DMS 273 treated with DMSO at 0.1 percent for 48 hours (cell line): ENCODE measurements around the gene CIITA.
"Not testable (repeated sequence)": the region's sequence is repeated elsewhere in the genome, so short reads cannot be mapped to it uniquely, and the experiment has no call there.

Experiments used
- DNase-seq: peaks from one replicate; lab custom pipeline; 2025; lab: John Stamatoyannopoulos, UW

Gene CIITA

DNA sequence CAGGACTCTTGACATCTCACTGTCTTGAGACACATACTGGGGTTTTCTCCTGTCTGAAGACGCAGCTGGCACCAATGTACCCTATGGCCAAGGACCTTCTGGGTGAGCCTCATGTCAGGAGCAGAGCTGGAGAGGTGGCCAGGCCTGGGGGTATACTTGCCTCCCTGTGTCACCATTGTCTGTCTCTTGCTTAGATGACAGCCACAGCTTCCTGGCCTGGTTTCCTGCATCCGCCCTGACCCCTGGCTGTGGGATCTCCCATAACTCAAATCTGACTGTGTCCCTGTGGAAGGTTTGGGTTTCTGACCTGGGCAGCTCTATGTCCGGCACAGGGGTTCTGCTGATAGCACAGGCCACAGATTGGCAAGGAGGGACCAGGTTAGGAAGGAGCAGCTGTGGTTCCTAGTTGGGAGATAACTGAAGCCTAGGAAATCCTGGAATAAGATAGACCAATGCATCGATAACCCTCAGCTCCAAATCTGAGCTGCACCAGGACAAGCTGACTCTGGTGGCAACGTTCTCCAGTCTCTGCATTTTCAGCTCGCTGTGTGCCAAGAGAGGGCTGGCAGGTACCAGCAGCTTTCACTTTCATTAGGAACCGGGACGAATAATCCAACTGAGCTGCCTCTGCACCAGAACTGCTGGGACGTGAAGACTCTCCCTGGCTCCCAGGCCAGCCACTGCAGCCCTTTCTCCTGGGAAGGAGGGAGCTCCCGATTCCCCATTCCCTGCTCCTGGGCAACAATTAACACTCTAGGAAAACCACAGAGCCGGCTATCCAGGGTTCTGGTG lies 60.3 kb downstream of the CIITA start:
- no peak for DNase-seq

- DNase-seq: no peak
Measured at GRCh38 chr16:10938321-10938720, 61.3 kb downstream of the CIITA start.

DNA sequence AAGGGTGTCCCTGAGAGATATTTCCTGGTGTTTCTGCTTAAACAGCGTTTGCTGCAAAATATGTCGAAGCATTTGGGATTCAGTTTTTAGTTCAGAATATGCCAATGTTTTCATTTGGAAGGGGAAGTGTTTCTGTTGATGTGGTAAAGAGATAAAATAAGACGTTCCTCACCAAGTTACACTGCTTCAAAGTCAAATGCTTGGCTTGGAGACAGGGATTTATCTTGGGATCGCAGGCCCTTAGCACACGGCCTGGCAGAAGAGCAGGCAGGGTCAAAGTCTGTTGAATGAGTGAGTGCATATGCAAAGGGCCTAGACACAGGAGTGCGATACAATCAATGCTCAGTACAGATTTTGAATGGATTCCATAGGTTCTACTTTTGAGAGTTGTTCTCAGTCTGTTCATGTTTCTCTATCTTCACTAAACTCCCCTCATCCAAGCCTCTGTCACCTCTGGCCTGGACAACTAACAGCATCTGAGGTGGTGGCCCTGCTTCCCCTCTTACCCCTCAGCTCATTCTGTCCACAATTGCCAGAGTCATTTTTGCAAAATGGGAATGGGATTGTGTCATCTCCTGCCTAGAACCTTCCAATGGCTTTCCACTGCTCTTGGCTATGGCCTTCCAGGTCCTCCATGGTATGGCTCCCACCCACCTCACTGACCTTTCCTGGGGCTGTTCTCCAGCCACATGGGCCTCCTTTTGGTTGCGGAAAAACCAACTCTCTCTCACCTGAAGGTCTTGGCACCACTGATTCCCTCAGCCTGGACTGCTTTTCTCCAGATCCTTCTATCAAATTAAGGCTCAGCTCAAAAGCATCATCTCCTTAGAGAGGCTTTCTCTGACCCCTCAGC lies 62.0 kb downstream of the CIITA start:
- no peak for DNase-seq

DNA sequence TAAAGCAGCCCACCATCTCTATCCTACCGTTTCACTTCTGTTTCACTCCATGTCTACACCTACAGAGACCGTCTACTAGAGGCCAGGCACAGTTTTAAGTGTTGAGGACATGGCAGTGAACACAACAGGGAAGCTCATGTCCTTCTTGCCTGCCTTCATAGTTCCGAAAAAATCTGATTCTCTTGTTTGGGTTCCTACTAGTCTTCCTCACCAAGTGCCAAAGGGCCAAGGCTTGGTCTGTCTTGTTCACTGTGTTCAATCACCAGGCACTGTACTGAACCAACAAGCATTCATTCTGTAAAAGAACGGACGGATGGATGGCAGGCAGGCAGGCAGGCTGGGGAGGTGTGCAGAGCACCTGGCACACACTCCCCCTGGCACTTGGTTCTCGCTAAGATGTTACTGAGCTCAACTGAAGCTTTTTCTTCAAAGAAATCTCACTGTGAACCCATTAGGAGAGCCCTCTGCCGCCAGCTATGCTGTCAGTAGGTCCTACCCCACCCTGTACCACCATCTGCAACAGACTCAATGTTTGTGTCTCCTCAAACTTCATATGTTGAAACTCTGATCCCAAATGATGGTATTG lies 62.7 kb downstream of the CIITA start:
- DNase-seq: no peak

- no peak for DNase-seq
Measured at GRCh38 chr16:10940501-10941079, 63.6 kb downstream of the CIITA start.

GRCh38 chr16:10941127-10941933 lies 64.3 kb downstream of the CIITA start:
- no peak for DNase-seq

DNA sequence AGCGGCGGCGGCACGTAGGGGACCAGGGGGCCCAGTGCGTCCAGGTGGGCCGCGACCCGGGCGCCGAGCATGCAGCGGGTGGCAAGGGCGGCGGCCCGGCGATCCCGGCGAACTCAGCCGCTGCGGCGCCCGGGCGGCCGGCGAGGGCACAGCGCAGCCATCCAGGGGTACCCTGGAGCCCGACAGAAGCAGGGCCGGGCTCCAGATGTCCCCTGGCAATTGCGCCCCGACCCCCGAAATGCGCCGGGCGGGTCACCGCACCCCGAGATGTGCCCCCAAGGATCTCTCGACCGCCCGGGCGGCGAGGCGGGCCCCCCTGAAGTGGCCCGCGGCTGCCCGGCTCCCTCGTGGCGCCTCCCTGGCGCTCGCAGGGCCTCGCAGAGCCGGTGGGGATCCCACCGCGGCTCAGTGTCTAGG lies 64.9 kb downstream of the CIITA start:
- not testable (repeated sequence) for DNase-seq

- DNase-seq: peak; percentile 78
Measured at GRCh38 chr16:10942352-10943063, 65.5 kb downstream of the CIITA start, which contains the start of gene DEXI. TSS of gene DEXI (minus strand) at chr16:10942468. CDS start at chr16:10942005, 463 bp downstream.

- no peak for DNase-seq
Measured at GRCh38 chr16:10943064-10943353, 66.0 kb downstream of the CIITA start.

DNA sequence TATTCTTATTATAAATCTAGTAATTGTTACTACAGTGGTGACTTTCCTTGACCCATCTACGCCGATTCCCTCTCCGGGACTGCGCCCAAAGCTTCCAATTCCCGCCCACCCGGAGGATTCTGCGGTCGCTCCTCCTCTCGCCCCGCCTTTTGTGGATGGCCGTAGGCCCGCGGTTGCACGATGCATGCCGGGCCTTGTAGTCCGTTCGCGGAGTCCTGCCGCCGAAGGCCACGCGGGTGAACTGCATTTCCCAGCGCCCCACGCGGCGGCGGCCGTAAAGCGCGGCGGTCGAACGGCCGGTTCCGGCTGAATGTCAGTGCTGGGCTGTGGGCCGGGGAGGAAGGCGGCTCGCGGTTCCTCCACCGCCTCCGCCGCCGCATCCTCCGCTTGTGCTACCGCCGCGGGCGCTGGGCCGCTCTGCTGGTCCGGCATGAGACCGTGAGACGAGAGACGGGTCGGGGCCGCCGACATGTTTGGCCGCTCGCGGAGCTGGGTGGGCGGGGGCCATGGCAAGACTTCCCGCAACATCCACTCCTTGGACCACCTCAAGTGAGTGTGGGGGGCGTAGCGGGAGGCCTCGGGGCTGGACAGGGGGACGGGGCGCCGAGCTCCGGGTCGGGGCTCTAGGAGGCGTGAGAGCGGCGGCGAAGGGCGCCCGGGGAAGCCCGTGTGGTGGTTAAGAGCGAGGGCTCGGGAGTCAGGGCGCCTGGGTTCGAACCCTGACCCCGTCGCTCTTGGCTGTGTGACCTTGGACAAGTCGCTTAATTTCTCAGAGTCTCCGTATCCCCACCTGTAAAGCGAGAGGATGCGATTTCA lies 67.5 kb downstream of the CIITA start, which contains the start of gene CLEC16A:
Gene CLEC16A, plus strand, starts transcription at position 316 of the 816 bp plus-strand sequence. Its CDS starts 154 bp downstream, at position 470.
- peak; percentile 82 for DNase-seq

- no peak for DNase-seq
Measured at GRCh38 chr16:10945065-10945787, 68.2 kb downstream of the CIITA start.

DNA sequence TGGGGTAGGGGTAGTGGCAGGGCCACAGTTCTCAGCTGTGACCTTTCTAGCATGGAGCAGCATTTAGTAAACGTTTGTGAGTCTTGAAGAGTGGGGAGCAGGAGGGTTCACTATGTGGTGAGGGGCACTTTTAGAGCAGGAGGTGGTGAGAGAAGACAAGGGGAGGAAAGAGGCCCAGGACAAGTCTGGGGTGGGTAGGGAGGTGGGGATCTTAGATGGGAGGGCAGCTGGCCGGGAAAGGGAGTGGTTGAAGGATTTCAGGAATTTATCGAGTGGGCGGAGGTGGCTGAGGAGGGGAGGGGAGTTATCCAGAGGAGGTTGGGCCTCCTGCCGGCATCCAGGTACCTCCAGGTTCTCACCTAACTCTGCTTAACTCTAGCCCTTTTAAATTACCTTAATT lies 69.3 kb downstream of the CIITA start:
- DNase-seq: no peak

DNA sequence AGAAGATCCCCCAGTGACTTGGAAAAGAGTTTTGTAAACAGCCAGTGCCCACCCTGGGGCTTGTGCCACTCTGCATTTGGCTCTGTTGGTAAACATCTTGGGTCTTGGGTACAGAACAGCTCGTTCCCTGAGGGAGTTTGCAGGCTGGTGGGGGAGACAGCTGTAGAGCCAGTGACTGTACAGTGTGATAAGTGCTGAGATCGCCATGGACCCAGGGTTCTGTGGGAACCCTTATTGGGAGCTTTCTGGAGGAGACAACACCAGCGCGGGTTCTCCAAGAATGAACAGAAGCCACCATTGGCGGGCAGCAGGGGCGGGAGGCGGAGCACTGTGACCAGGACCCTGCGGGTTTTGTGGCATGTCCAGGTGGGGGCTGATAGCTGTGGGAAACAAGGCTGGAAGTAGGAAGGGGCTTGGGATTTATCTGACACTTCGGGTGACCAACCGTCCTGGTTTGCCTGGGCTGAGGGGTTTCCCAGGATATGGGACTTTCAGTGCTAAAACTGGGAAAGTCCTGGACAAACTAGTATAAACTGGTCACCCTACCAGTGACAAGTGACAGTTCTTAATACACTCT lies 70.3 kb downstream of the CIITA start:
- DNase-seq: no peak

DNA sequence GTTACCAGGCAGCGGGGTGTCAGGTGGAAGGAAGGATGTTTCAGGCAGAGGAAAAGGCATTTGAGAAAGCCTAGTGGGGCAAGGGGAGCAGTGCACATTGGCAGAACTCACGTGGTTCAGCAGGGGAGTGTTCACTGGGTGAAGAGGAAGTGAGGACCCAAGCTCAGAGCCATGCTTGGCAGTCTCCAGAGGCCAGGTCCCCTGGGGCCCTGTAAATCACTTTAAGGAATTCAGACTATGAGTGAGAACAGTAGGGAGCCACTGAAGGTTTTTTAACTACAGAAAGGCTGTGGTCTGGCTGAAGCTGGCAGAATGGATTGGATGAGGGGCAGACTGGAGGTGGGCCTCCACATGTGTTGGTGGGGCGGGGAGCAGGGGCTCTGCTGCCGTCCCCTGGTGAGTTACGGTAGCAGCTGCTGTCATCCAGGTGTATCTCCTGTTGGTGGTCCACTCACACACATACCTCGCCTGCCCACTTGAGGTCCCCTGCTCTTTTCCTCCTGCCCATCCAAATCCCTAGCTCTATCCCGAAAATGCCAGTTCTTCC lies 72.5 kb downstream of the CIITA start:
- DNase-seq: no peak

DNA sequence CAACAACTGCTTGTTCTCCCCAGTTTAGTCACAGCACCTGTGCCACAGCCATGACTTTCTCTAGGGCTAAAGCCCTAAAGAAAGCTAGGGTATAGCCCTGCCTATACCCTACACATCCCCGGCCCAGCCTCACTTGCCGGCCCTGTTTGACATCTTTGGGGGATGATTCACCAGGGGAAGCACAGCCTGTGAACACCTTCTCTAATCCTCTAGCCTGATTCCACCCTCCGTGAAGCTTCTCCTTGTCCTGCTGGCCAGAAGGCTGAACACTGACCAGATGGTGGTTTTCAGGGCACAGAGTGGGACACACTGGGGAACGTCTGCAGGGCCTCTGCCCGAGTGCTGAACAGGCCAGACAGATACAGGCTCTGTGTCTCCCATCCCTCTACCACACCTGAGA lies 73.4 kb downstream of the CIITA start:
- DNase-seq: no peak

DNA sequence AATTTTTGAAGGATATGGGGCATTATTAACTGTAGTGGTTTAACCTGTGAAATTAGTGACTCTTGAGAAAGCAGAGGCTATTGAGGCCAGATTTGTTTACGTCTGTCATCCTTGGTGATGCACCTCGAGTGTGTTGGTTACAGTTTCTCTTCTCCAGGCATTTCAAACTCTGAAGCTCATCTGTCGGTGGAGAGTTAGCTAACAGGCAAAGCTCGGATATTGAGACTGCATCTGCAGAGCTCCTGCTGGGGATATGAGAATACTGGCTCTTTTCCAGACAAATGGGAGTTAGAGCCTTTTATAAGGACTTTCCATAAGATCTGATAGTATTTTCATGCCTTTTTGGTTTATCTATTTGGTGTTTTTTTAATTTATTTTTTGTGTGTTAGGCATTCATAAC lies 74.0 kb downstream of the CIITA start:
- DNase-seq: no peak

- no peak for DNase-seq
Measured at GRCh38 chr16:10954903-10955302, 77.9 kb downstream of the CIITA start.

- no peak for DNase-seq
Measured at GRCh38 chr16:10957771-10958482, 80.9 kb downstream of the CIITA start.
